ENCODE results near the gene ANKRD6.

The ANKRD6 gene

GRCh38 chr6:89494131-89494793 is 61.3 kb downstream of the ANKRD6 start:
- H3K4me2 ChIP-seq (ENCODE audit: low read depth, low read length, poor library complexity, severe bottlenecking), result no peak overlapping the region
- no peak overlapping the region for H2AFZ ChIP-seq (ENCODE audit: low read depth, low read length, severe bottlenecking)
- TF ChIP-seq CTCF (IDR thresholded peaks at IDR 0.05; ENCODE audit: insufficient read depth, low read length, poor library complexity, severe bottlenecking) (no peak), EZH2phosphoT487 (conservative IDR thresholded peaks at IDR 0.05; ENCODE audit: low read length) (no peak)
- H3F3A ChIP-seq (ENCODE audit: insufficient read depth), result no peaks in the 10 kb centered on the region
- H3K36me3 ChIP-seq (ENCODE audit: low read length), result no peaks in the 10 kb centered on the region
- H3K9me3 ChIP-seq (ENCODE audit: insufficient read depth, low read length), result no peaks in the 10 kb centered on the region
- H3K27me3 ChIP-seq (ENCODE audit: low read length), result no peaks in the 10 kb centered on the region
- H3K9ac ChIP-seq (ENCODE audit: low read length), result no peak overlapping the region
- H4K20me1 ChIP-seq (ENCODE audit: low read depth, low read length), result no peaks in the 10 kb centered on the region
- H3K4me3 ChIP-seq (ENCODE audit: insufficient read depth, low read length, poor library complexity, severe bottlenecking), result no peak overlapping the region
- H3K9me2 ChIP-seq (replicated peaks; ENCODE audit: insufficient read depth, low read length), result no peaks in the 10 kb centered on the region
- H3K27ac ChIP-seq (ENCODE audit: low read depth, low read length), result no peak overlapping the region
- H3K79me2 ChIP-seq (ENCODE audit: insufficient read depth, low read length), result no peaks in the 10 kb centered on the region

GRCh38 chr6:89495961-89496535 is 63.1 kb downstream of the ANKRD6 start:
- Histone ChIP-seq H3F3A (ENCODE audit: insufficient read depth) (no peaks in the 10 kb centered on the region), H3K27me3 (ENCODE audit: low read length) (no peaks in the 10 kb centered on the region), H3K27ac (ENCODE audit: low read depth, low read length) (no peak overlapping the region), H2AFZ (ENCODE audit: low read depth, low read length, severe bottlenecking) (no peak overlapping the region), H3K79me2 (ENCODE audit: insufficient read depth, low read length) (no peaks in the 10 kb centered on the region), H3K4me3 (ENCODE audit: insufficient read depth, low read length, poor library complexity, severe bottlenecking) (no peak overlapping the region), H3K4me2 (ENCODE audit: low read depth, low read length, poor library complexity, severe bottlenecking) (no peak overlapping the region), H3K9me3 (ENCODE audit: insufficient read depth, low read length) (no peaks in the 10 kb centered on the region), H3K9ac (ENCODE audit: low read length) (no peak overlapping the region), H3K36me3 (ENCODE audit: low read length) (no peaks in the 10 kb centered on the region), H4K20me1 (ENCODE audit: low read depth, low read length) (no peaks in the 10 kb centered on the region), H3K9me2 (replicated peaks; ENCODE audit: insufficient read depth, low read length) (no peaks in the 10 kb centered on the region)
- TF ChIP-seq CTCF (IDR thresholded peaks at IDR 0.05; ENCODE audit: insufficient read depth, low read length, poor library complexity, severe bottlenecking), result no peak
- TF ChIP-seq EZH2phosphoT487 (conservative IDR thresholded peaks at IDR 0.05; ENCODE audit: low read length), result no peak

- no peak overlapping the region for H3K4me3 ChIP-seq (ENCODE audit: insufficient read depth, low read length, poor library complexity, severe bottlenecking)
- H4K20me1 ChIP-seq (ENCODE audit: low read depth, low read length), result no peaks in the 10 kb centered on the region
- H3K36me3 ChIP-seq (ENCODE audit: low read length), result no peaks in the 10 kb centered on the region
- H3F3A ChIP-seq (ENCODE audit: insufficient read depth), result no peaks in the 10 kb centered on the region
- H3K9ac ChIP-seq (ENCODE audit: low read length), result no peak overlapping the region
- TF ChIP-seq EZH2phosphoT487 (conservative IDR thresholded peaks at IDR 0.05; ENCODE audit: low read length), result no peak
- TF ChIP-seq CTCF (IDR thresholded peaks at IDR 0.05; ENCODE audit: insufficient read depth, low read length, poor library complexity, severe bottlenecking), result no peak
- no peak overlapping the region for H3K4me2 ChIP-seq (ENCODE audit: low read depth, low read length, poor library complexity, severe bottlenecking)
- no peaks in the 10 kb centered on the region for H3K9me3 ChIP-seq (ENCODE audit: insufficient read depth, low read length)
- no peaks in the 10 kb centered on the region for H3K9me2 ChIP-seq (replicated peaks; ENCODE audit: insufficient read depth, low read length)
- H3K27me3 ChIP-seq (ENCODE audit: low read length), result no peaks in the 10 kb centered on the region
- no peaks in the 10 kb centered on the region for H3K79me2 ChIP-seq (ENCODE audit: insufficient read depth, low read length)
- H3K27ac ChIP-seq (ENCODE audit: low read depth, low read length), result no peak overlapping the region
- no peak overlapping the region for H2AFZ ChIP-seq (ENCODE audit: low read depth, low read length, severe bottlenecking)
Measured at GRCh38 chr6:89500611-89501010, 67.7 kb downstream of the ANKRD6 start.
